GM21423 (cell line): ENCODE results near the gene LRRC28.

Experiments used
- ATAC-seq: cut with Tn5 transposase; IDR thresholded peaks from one replicate; pipeline ENCODE4 v1.9.1; 2021; ENCODE audit warnings: mild to moderate bottlenecking, moderate library complexity; ENCODE audit not compliant: unreplicated experiment

The LRRC28 gene

GRCh38 chr15:99335508-99335907, 84.2 kb downstream of the LRRC28 start:
- ATAC-seq, result no peak

GRCh38 chr15:99336794-99337193, 85.5 kb downstream of the LRRC28 start:
- ATAC-seq, result no peak

- no peak for ATAC-seq
These were observed 89.1 kb downstream of the LRRC28 start for GRCh38 chr15:99340347-99340746.

GRCh38 chr15:99341786-99342185, 90.5 kb downstream of the LRRC28 start:
- ATAC-seq, result no peak

DNA sequence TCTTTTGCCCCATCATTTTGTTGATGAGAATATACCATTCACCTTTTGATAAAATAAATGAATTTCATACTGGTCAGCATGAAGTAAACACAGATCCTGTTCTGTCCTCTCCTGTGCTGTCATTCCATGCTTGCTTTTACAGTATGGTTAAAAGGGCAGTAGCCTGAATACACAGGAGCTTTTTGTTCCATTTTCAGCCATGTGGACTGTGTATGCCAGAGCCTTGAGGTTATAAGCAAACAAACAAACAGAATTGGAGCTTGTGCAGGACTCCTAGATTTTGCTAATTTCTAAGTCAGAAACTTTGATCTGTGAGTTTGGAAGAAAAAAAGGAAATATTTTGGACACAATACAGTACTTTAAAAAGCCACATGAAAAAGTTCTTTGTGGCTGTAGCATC, 91.9 kb downstream of the LRRC28 start:
- ATAC-seq, result no peak

DNA sequence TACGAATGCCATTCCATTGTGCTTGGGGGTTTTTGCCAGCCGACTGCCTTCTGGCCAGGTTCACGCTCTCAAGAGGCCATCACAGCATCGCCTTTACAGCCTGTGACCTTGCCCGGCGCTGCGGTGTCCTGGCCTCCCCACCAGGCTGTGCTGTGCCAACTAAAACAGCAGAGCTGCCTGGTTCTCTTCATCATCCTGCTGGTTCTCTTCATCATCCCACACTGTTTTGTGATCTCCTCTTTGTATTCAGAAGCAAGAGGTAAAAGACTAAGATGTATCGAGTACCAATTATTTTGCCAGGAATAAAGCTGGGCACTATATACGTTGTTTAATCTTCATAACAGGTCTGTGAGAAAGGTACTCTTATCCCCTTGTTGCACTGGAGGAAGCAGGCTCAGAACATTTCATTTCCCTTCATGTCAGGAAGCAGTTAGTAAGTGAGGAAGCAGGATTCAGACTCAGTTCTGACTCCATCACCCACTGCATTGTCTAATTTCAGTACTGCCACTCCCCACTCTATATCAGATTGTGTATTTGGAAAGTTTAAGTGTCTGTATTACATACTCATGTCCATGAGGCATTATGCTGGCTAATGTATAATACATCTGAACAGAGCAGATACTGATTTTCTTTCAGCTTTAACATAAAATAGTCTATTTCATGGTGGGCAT, 92.7 kb downstream of the LRRC28 start:
- no peak for ATAC-seq

DNA sequence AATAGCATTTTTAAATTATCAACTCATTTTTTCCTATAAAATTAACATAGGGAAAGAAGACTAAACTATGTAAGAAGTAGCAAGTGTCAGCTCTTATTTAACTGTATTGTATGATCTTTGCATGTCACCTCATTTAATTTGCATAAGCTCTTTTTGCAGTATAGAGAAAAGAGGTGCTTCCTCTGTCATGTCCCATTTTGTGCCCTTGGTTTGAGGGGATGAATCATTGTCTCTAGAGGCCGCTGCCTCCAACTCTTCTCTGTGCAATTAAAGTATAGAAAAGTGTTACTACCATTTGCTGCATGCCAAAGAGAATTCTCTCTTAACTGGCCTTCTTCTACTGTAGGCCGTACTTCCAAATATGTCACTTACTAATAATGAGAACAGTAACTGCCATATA, 93.4 kb downstream of the LRRC28 start:
- ATAC-seq, result no peak

- no peak for ATAC-seq
These were observed 94.0 kb downstream of the LRRC28 start for GRCh38 chr15:99345242-99345641.

- ATAC-seq, result no peak
These were observed 94.7 kb downstream of the LRRC28 start for GRCh38 chr15:99345832-99346462.

DNA sequence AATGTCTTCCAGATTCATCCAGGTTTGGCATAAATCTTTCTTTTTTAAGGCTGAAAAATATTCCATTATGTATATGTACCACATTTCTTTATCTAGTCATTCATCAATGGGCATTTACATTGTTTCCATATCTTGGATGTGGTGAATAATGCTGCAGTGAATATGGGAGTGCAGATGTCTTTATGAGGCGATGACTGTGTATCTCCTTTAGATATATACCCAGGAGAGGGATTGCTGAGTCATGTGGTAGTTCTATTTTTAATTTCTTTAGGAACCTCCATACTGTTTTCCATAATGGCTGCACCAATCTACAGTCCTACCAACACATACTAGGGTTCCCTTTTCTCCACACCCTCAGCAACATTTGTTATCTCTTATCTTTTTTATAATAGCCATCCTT, 96.3 kb downstream of the LRRC28 start:
- ATAC-seq, result no peak

GRCh38 chr15:99348412-99348811, 97.1 kb downstream of the LRRC28 start:
- ATAC-seq, result no peak

DNA sequence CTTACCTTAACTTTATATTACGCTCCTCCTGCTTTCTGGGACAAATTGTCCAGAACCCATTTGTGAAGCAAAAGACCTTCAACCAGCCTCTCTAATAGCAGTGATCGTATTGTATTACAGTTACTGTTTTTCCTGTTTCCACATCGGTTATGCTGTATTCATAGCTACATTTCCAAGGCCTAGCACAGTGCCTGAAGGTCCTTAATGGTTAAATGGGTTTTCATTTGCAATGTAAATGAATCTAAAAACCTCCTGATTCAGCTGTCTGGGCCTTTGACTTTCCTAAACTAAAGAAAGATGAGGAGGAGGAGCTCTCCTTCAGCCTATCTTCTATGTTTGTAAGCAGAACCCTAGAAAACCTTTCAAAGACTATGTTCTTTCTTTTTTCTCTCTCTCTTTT, 99.1 kb downstream of the LRRC28 start:
- no peak for ATAC-seq

DNA sequence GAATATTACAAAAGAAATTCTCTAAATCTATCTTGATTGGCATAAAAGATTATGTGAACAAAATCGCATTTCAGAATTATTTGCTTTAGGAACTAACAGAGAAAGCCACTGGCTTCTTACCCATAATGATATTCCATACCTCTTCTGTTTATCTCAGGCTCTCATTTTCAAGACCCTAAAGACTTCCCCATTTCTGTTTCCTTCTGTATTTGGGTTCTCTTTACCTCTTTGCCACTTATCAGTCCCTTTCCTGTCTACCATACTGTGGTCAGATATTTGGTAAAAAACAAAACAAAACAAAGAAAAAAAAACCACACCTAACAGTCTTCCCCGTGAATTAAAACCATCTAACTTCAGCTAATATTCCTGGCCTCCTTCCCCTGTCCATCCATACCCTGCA, 108.5 kb downstream of the LRRC28 start:
- ATAC-seq, result no peak

DNA sequence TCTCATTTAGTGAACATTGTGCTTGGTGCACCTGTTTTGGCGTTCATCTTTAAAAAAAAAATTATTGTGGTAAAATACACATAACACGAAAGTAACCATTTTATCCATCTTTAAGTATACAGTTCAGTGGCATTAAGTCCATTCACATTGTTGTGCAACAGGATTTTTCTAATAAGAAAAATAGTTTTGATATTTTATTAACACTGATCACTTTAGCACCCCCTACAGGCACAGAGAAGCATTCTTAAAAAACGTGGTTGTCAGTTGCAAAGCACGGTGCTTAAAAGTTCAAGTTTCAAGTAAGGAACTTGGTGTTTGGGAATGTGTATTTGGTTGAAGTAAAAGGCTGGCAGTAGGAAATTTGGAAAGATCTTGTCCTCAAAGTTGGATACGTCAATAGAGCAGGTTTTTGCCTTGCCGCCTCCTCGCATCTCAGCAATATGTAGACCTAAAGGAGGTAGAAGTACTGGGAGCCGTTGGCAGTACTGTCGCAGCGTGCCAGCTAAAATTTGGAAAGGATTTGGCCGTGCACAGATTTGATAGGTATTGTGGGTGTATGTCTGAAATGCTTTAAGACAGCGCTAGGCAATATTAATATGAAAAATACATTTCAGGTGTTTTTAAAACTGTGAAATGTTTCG, 110.4 kb downstream of the LRRC28 start:
- ATAC-seq, result no peak

- peak; percentile 89 for ATAC-seq
These were observed 114.0 kb downstream of the LRRC28 start for GRCh38 chr15:99365242-99365641.

DNA sequence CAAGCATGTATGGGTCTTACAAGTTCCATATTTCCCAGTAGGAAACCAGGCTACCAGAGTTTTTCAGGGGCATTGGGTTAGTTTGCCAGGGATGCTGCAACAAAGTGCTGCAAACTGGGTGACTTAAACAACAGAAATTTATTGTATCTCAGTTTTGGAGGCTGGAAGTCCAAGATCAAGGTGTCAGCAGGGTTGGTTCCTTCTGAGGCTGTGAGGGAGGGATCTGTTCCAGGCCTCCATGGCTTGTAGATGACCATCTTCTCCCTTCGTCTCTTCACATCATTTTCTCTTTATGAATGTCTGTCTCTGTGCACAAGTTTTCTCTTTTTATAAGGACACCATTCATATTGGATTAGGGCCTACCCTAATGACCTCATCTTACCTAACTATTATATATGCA, 114.7 kb downstream of the LRRC28 start:
- no peak for ATAC-seq

GRCh38 chr15:99368743-99369142, 117.5 kb downstream of the LRRC28 start:
- no peak for ATAC-seq

DNA sequence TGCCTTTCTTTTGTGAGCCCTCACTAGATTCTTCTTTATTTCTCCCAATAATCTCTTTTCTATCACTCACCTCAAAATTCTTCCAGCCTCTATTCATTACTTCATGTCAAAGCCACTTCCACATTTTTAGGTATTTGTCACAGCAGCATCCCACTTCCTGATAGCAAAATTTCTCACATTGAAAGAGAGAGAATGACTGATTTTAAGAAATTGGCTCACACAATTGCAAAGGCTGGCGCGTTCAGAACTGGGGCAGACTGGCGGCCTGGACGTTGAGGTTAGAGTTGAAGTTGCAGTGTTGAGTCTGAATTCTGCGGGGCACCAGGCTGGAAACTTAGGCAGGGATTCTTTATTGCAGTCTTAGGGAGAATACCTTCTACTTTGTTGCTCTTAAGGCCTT, 117.9 kb downstream of the LRRC28 start:
- ATAC-seq, result no peak

DNA sequence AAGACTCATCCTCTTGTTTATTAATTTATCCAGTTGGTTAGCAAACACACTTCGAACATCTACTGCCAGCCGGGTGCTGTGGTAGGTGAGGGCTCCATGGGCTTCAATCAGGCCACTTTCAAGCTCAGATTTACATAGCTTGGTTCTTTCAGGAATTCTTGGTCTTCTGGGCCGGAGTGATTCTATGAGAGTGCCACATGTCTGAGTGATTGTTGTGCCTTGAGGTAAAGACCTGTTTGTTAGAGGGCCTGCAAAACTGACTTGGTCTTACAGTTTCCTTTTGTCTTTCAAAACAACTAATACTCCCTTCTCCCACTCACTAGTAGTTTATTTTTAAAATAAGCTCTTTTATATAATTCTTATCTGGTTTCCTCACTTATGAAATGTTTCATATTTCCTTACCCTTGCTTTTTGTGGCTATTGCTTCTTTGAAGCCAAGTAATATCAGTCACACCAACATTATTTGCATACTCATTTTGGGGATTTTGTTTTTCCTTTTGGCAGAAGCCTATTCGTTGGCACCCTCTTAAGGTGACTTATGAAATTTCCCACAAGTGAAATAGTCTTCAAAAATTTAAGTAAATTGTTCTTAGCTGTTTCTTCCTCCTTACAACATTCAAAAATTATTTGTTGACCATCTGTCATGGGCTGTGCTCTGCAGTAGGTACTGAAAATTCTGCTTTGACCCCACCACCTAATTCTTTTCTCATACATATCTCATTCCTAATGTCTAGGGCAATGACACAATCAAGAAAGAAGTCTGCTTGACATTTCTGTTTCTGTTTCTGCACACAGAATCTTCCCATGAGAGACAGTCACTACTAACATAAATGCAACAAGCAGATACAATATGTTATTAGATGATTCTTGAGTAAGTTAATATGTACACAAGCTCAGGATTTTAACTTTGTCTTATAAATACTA, 120.2 kb downstream of the LRRC28 start:
- peak; percentile 82 for ATAC-seq

DNA sequence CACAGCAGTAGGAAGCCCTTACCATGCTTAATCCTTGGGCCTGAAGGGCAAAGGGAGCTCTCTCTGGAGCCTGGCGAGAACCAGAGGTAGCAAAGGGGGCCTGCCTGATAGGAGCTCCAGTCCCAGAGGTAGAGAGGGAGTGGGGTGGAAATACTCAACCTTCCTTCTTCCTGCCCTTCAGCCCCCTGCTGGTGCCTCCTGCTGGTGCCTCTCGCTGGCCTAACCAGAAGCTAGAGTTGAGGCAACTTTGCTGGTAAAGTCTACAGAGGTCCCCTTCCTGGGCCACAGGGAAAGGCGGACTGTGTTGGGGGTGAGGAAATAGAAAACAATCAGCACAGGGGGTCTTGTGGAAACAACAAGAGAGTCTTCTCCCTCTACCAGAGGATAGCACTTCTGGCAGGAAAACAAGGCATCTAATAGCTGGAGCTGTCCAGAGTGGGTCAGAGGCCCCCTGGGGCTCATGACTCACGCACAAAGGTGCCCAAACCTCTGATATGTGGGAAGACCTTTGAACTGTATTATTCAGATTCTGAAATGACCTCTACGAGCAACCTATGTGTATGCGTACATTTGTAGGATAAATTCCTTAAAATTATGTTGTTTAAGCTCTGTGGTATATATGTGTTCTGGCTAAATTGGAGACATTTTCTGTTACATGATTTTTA, 133.9 kb downstream of the LRRC28 start:
- ATAC-seq, result no peak

DNA sequence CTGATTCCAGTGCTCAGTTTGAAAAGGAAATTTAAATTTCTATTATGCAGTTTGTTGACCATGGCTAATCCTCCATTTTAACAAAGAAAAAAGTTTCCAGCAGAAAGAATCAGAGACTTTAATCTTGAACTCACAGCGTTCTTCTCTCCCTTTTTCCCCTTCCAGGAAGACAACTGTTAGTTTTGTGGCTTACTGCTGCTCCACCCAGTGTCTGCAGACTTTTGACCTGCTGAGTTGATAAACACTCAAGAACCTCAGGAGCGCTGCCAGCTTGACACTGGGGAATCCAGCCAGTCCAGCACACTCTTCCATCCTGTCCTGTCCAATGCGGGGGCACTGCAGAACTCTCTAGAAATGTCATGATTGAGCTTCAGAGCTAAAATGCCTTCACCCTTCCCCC, 134.6 kb downstream of the LRRC28 start:
- ATAC-seq, result no peak
